ENCODE data around the gene MARCHF4.
"Not testable (repeated sequence)": the region's sequence is repeated elsewhere in the genome, so short reads cannot be mapped to it uniquely, and the experiment has no call there.

MARCHF4 gene

GRCh38 chr2:216392018-216392562 is 19.8 kb upstream of the MARCHF4 start:
- DNase-seq (ENCODE audit: low read depth in 2 of 3, low spot score in 1 of 3): no peak

- no peak for DNase-seq (ENCODE audit: low read depth in 2 of 3, low spot score in 1 of 3)
These were observed 19.1 kb upstream of the MARCHF4 start for GRCh38 chr2:216391401-216391800.

- no peak for DNase-seq (ENCODE audit: low read depth in 2 of 3, low spot score in 1 of 3)
These were observed 17.3 kb upstream of the MARCHF4 start for GRCh38 chr2:216389570-216389969.

DNA sequence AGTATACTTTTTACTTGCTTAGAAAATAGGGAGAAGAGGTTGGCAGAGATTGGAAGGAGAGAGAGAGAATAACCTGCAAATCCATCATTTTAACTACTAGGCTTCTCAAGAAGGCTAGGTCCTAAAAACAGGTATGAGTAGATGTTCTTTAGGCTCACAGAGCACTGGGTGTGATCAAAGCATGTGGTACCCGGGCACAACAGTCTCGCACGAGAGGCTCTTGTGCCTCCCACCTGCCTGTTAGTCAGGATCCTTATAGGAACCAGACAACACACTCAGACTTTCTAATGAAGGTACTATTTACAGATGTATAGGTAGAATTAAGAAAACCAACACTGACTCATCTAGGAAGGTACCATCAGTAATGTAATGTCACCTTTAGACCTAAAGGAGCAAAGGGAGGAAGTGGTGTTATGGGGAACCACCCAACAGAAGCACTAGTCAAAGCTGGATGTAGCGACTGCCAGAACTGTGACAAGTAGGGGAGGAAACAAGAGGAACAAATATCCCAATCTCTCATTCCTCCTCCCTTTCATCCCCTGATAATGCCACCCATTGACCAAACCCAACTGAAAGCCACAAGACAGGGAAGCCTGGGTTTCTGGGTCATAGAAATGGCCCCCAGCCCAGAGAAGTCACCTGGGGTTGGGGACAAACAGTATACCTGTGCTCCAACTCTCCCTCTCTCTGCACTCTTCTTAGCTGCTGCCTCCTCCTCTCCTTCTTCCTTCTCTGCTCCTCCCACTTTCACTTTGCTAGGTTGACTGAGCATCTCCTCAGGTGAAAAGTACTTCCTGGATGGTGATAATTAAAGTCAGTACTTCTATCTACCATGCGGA is 16.0 kb upstream of the MARCHF4 start:
- DNase-seq (ENCODE audit: low read depth in 2 of 3, low spot score in 1 of 3): no peak

GRCh38 chr2:216387262-216387661 is 15.0 kb upstream of the MARCHF4 start:
- no peak for DNase-seq (ENCODE audit: low read depth in 2 of 3, low spot score in 1 of 3)

DNA sequence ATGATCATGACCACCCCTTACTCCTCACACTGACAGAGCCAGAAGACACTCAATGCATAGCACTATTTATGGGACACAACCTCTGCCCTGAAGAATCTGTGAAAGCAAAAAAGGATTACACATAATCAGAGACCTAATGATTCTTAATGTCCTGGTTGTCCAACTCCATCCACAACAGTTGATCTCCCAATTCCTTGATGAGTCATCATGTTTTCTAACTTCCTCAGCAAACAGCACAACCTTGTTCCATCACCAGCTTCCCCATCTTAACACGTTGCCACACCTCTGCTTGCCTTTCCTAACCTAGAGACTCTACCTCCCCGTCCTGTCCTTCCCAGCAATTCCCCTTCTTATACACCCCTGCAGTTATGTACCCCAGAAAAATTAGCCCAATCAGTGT is 13.2 kb upstream of the MARCHF4 start:
- no peak for DNase-seq (ENCODE audit: low read depth in 2 of 3, low spot score in 1 of 3)

DNA sequence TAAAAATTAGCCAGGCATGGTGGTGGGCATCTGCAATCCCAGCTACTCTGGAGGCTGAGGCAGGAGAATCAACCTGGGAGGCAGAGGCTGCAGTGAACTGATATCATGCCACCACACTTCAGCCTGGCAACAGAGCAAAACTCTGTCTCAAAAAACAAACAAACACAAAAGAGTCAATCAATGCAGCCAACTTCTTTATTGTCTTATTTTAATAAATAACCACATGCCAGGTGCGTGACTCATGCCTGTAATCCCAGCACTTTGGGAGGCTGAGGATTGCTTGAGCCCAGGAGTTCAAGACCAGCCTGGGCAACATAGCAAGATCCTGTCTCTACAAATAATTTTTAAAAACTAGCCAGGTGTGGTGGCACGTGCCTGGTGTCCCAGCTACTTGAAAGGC is 12.1 kb upstream of the MARCHF4 start:
- DNase-seq (ENCODE audit: low read depth in 2 of 3, low spot score in 1 of 3): not testable (repeated sequence)

GRCh38 chr2:216379977-216380376 is 7.7 kb upstream of the MARCHF4 start:
- DNase-seq (ENCODE audit: low read depth in 2 of 3, low spot score in 1 of 3): no peak

DNA sequence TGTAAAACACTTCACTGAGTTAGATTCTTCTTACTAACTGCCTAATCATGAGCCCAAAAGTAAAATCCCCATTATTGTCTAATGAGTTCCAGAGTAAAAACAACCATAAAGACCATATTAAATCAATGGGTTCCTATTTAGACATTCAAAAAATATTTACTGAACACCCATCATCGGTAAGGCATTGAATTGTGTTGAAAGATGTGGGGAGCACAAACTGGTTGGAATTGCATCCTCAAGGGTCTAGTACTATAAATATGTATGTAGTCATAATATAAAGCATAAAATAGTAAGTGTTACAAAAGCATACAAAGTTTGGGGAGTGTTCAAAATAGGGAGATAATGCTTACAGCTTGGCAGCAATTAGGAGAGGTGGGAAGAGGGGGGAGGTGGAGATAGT is 3.0 kb upstream of the MARCHF4 start:
- DNase-seq (ENCODE audit: low read depth in 2 of 3, low spot score in 1 of 3): no peak

GRCh38 chr2:216373896-216374295 is 1.6 kb upstream of the MARCHF4 start:
- DNase-seq (ENCODE audit: low read depth in 2 of 3, low spot score in 1 of 3): no peak

- DNase-seq (ENCODE audit: low read depth in 2 of 3, low spot score in 1 of 3): no peak
These were observed 543 bp upstream of the MARCHF4 start for GRCh38 chr2:216372761-216373291.

GRCh38 chr2:216370961-216371712 is 1.1 kb downstream of the MARCHF4 start:
- no peak for DNase-seq (ENCODE audit: low read depth in 2 of 3, low spot score in 1 of 3)

DNA sequence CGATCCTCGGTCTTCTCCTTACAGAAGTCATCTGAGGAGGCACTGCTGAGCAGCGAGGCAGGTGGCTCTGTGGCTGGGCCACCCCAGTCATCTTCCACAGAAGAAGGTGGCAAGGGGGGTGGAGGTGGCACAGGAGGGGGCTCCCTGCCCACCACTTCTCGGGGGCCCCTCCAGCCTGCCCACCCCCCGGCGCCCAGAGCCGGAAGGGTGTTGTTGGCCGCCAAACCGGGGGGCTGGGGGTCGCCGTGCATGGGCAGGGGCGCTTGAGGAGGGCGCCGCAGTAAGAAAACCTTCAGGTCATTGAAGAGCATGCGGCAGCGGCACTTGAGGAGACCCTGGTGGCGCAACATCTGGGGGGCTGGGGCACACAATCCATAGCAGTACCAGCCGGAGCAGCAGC is 2.5 kb downstream of the MARCHF4 start:
- no peak for DNase-seq (ENCODE audit: low read depth in 2 of 3, low spot score in 1 of 3)

DNA sequence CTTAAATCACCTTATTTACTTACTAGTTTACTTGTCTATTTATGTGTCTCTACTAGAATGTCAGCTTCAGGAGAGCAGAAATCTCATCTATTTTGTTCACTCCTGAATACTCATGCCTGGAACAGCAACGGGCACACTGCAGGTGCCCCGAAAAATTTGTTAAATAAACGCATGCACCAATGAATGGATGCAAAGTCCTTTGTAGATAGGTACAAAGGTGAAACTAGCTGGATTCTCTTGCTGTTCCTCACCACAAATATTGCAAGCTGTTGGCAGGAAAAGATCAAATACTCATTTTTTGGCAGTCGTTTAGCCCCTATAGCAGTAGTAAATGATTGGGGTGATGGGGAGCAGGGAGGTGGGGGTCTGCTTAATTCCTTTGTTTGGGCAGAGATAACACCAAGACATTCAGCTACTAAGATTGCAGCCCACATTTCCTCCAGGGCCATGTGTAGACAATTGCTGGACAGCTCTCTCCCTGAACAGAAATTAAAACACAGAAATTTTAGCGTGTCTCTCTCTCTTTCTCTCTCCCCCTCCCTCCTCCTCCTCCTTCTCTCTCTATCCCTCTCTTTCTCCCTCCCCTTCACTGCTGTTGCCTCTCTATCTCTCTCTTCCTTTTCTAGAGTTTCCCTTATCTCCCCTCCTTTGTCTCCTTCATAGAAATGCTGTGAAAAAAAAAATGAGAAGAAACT is 5.4 kb downstream of the MARCHF4 start:
- no peak for DNase-seq (ENCODE audit: low read depth in 2 of 3, low spot score in 1 of 3)

DNA sequence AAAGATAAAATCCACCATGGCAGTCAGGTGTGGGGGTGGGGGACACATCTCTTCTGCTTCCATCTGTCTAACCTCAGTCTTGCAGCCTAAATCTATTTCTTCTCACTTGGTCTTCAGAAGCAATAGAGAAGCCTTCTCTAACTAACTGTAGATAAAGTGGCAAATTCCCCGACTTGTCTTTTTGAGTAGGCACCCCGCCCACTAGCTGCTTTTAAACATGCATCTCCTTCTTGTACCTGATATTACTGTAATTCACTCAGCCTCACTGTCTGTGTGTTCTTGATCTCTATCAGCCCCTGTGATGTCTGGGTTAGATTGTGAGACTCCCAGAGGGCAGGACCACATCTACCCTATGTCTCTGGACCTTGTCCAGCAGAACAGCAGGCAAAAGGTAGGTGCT is 6.8 kb downstream of the MARCHF4 start:
- DNase-seq (ENCODE audit: low read depth in 2 of 3, low spot score in 1 of 3): no peak

DNA sequence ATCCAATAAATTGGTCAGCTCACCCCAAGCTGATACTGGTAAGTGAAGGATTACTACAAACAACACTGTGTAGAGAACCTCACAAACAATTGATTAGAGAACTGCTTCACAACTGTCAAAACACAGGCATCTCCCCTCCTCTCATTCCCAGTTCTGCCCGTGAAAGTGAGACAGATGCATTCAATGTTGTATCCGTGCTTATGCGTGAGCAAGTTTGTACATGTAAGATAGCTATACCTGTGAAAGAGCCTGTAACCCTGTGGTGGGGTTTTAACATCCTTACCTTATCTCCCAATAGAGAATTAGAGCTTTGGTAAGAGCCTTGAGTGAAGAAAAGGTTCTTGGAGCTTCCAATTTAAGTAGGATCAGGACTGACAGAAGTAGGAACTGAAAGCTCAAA is 9.1 kb downstream of the MARCHF4 start:
- no peak for DNase-seq (ENCODE audit: low read depth in 2 of 3, low spot score in 1 of 3)

DNA sequence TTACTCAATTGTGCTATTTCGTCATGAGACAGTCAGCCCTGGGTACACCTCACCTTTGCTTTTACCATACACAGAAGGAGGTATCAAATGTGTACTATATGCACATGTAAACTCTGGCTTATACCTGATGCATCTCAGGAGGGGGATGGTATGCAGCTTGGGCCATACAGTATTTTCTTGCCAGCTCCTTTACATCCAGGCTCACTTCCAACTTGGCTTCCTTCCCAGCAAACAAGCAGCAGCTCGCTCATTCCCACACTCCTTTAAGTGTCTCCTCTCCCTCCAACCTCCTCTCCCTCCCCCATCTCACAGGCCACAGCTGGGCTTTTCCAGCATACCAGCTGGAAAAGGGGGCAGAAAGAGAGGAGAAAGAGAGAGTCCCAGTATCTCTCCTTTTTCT is 9.6 kb downstream of the MARCHF4 start:
- no peak for DNase-seq (ENCODE audit: low read depth in 2 of 3, low spot score in 1 of 3)

- no peak for DNase-seq (ENCODE audit: low read depth in 2 of 3, low spot score in 1 of 3)
These were observed 16.6 kb downstream of the MARCHF4 start for GRCh38 chr2:216355711-216356110.

- no peak for DNase-seq (ENCODE audit: low read depth in 2 of 3, low spot score in 1 of 3)
These were observed 18.0 kb downstream of the MARCHF4 start for GRCh38 chr2:216354306-216354705.

- DNase-seq (ENCODE audit: low read depth in 2 of 3, low spot score in 1 of 3): no peak
These were observed 19.5 kb downstream of the MARCHF4 start for GRCh38 chr2:216352653-216353270.

Data from stimulated activated CD4-positive, alpha-beta T cell treated with anti-CD3 and anti-CD28 coated beads, Interleukin-12 subunit alpha, Interleukin-12 subunit beta, amount 100 ng/mL, for 48 hours (primary cell).